Measurements from ENCODE around the gene ZNF76. TPM values are rescaled to one million over a fixed set of nuclear protein-coding genes. Genes with fewer than 3 reads are reported as not detected.

ZNF76 gene
- total and polyA plus RNA-seq, 9 of the 15 experiments (the other 6 are each of a cell fraction or from before 2014, with no cell fraction given): 1.2 to 17.8 (median 10.7) TPM

- Histone ChIP-seq H3K9me3 (replicated peaks; ENCODE audit: control insufficient read depth, insufficient read depth, low read depth, low read length) (no peaks in the 10 kb centered on the region), H3K36me3 (ENCODE audit: control insufficient read depth, insufficient read depth, low read length) (no peaks in the 10 kb centered on the region; the same call in 2 of the 3 replicates), H3K4me1 (replicated peaks in 1 of 2; ENCODE audit: control insufficient read depth in 2 of 2, insufficient read depth in 2 of 2, low read length in 2 of 2) (peaks cover 23 to 27% of the 10 kb centered on the region in 2 experiments), H3K27me3 (ENCODE audit: control insufficient read depth in 2 of 2, insufficient read depth in 2 of 2, low read length in 2 of 2) (no peaks in the 10 kb centered on the region), H3K79me2 (ENCODE audit: control insufficient read depth, insufficient read depth, low read length) (peaks cover 22% of the 10 kb centered on the region), H3K27ac (ENCODE audit: extremely low read depth, low read depth, low read length) (no peak overlapping the region), H2AFZ (ENCODE audit: low read depth, low read length) (no peak overlapping the region), H3K9me1 (ENCODE audit: control insufficient read depth, insufficient read depth, low read length) (no peaks in the 10 kb centered on the region), H3K4me2 (ENCODE audit: insufficient read depth, low read length) (no peak overlapping the region), H4K20me1 (replicated peaks; ENCODE audit: control insufficient read depth, insufficient read depth, low read length) (no peaks in the 10 kb centered on the region), H3K9ac (ENCODE audit: insufficient read depth in 1 of 2, low read depth in 2 of 2, low read length in 2 of 2) (peak overlapping the region in 1 of 2 experiments; percentile 19; a peak in 1 of 4 replicates), H3K4me3 (no peak overlapping the region)
- in situ Hi-C loops (cut with MboI): loop anchor here (5.0 kb wide), 1 partner anchor 442 kb away; the partner anchor contains the start of gene ARMC12
- intact Hi-C loops (cut with micrococcal nuclease): loop anchor here (5.0 to 10.0 kb wide), 3 partner anchors 227 to 660 kb away; no protein-coding TSS in a partner anchor
- no TSS peak for BruUV-seq (replicated peaks)
- TF ChIP-seq ZKSCAN1 (IDR thresholded peaks at IDR 0.05; ENCODE audit: low read depth, low read length): 0 out of 2 replicates have a peak, but pooled peaks have one; percentile 45
- no peak for TF ChIP-seq ZNF57 (CRISPR knock-in tag; IDR thresholded peaks at IDR 0.05)
- no peak for TF ChIP-seq MCM7 (IDR thresholded peaks at IDR 0.05)
- no peak for TF ChIP-seq CBX1 (IDR thresholded peaks at IDR 0.05; ENCODE audit: low read depth)
- no peak for TF ChIP-seq AFF4 (CRISPR knock-in tag; IDR thresholded peaks at IDR 0.05)
- WGBS (ENCODE audit: insufficient coverage, low coverage, missing lambda C conversion rate): 50% methylated on average over 2 of the region's 2 CpGs
- FAIRE-seq (no peak), ATAC-seq (no peak), DNase-seq (ENCODE audit: extremely low read depth in 1 of 4, low spot score in 3 of 4) (no peak)
- CTCF ChIA-PET (ENCODE audit: low intra/inter-chr PET ratio): interaction anchor here (0.5 to 2.1 kb wide), 5 partner anchors 32 to 442 kb away, joined by 3 to 9 read pairs (median 8); partner anchors contain the start of genes ARMC12, PPARD and RPL10A
- POLR2A ChIA-PET: interaction anchor here (0.6 to 3.9 kb wide), 3 partner anchors 8 to 226 kb away, joined by 5 to 25 read pairs (median 6); partner anchors contain the start of gene RPL10A
These were observed 35.5 kb downstream of the ZNF76 start for GRCh38 chr6:35295036-35295435.

Measured in K562 (cell line).